ENCODE results near the gene BRF1.

Gene BRF1

GRCh38 chr14:105269405-105269804 is 31.4 kb downstream of the BRF1 start:
- no peak overlapping the region for H3K9ac ChIP-seq (ENCODE audit: low read depth, low read length)
- no peaks in the 10 kb centered on the region for H3K9me3 ChIP-seq (ENCODE audit: insufficient read depth, low read depth, low read length)
- no peaks in the 10 kb centered on the region for H3K4me1 ChIP-seq (ENCODE audit: insufficient read depth, low read length)
- H3K36me3 ChIP-seq (ENCODE audit: insufficient read depth, low read depth, low read length), result no peaks in the 10 kb centered on the region
- H3K27me3 ChIP-seq (ENCODE audit: insufficient read depth, low read length), result no peaks in the 10 kb centered on the region
- no peak overlapping the region for H3K4me3 ChIP-seq (ENCODE audit: low read length)
- no peak overlapping the region for H3K27ac ChIP-seq (ENCODE audit: low read length)

- H3K9ac ChIP-seq (ENCODE audit: low read depth, low read length), result no peak overlapping the region
- no peaks in the 10 kb centered on the region for H3K27me3 ChIP-seq (ENCODE audit: insufficient read depth, low read length)
- no peaks in the 10 kb centered on the region for H3K9me3 ChIP-seq (ENCODE audit: insufficient read depth, low read depth, low read length)
- no peak overlapping the region for H3K27ac ChIP-seq (ENCODE audit: low read length)
- no peaks in the 10 kb centered on the region for H3K36me3 ChIP-seq (ENCODE audit: insufficient read depth, low read depth, low read length)
- H3K4me3 ChIP-seq (ENCODE audit: low read length), result no peak overlapping the region
- no peaks in the 10 kb centered on the region for H3K4me1 ChIP-seq (ENCODE audit: insufficient read depth, low read length)
These were observed 32.0 kb downstream of the BRF1 start for GRCh38 chr14:105268736-105269354.

- Histone ChIP-seq H3K9ac (ENCODE audit: low read depth, low read length) (no peak overlapping the region), H3K9me3 (ENCODE audit: insufficient read depth, low read depth, low read length) (no peaks in the 10 kb centered on the region), H3K36me3 (ENCODE audit: insufficient read depth, low read depth, low read length) (no peaks in the 10 kb centered on the region), H3K27me3 (ENCODE audit: insufficient read depth, low read length) (no peaks in the 10 kb centered on the region), H3K27ac (ENCODE audit: low read length) (no peak overlapping the region), H3K4me3 (ENCODE audit: low read length) (no peak overlapping the region), H3K4me1 (ENCODE audit: insufficient read depth, low read length) (no peaks in the 10 kb centered on the region)
These were observed 32.8 kb downstream of the BRF1 start for GRCh38 chr14:105267820-105268548.

GRCh38 chr14:105261781-105262180 is 39.0 kb downstream of the BRF1 start:
- H3K4me3 ChIP-seq (ENCODE audit: low read length), result no peak overlapping the region
- no peaks in the 10 kb centered on the region for H3K9me3 ChIP-seq (ENCODE audit: insufficient read depth, low read depth, low read length)
- H3K36me3 ChIP-seq (ENCODE audit: insufficient read depth, low read depth, low read length), result no peaks in the 10 kb centered on the region
- no peak overlapping the region for H3K9ac ChIP-seq (ENCODE audit: low read depth, low read length)
- no peaks in the 10 kb centered on the region for H3K27me3 ChIP-seq (ENCODE audit: insufficient read depth, low read length)
- no peak overlapping the region for H3K27ac ChIP-seq (ENCODE audit: low read length)
- H3K4me1 ChIP-seq (ENCODE audit: insufficient read depth, low read length), result no peaks in the 10 kb centered on the region

- Histone ChIP-seq H3K36me3 (ENCODE audit: insufficient read depth, low read depth, low read length) (no peaks in the 10 kb centered on the region), H3K9me3 (ENCODE audit: insufficient read depth, low read depth, low read length) (no peaks in the 10 kb centered on the region), H3K9ac (ENCODE audit: low read depth, low read length) (no peak overlapping the region), H3K4me3 (ENCODE audit: low read length) (no peak overlapping the region), H3K27me3 (ENCODE audit: insufficient read depth, low read length) (no peaks in the 10 kb centered on the region), H3K4me1 (ENCODE audit: insufficient read depth, low read length) (no peaks in the 10 kb centered on the region), H3K27ac (ENCODE audit: low read length) (no peak overlapping the region)
These were observed 39.8 kb downstream of the BRF1 start for GRCh38 chr14:105260959-105261358.

GRCh38 chr14:105258846-105259245 is 42.0 kb downstream of the BRF1 start:
- Histone ChIP-seq H3K27me3 (ENCODE audit: insufficient read depth, low read length) (no peaks in the 10 kb centered on the region), H3K27ac (ENCODE audit: low read length) (no peak overlapping the region), H3K4me3 (ENCODE audit: low read length) (no peak overlapping the region), H3K4me1 (ENCODE audit: insufficient read depth, low read length) (no peaks in the 10 kb centered on the region), H3K9ac (ENCODE audit: low read depth, low read length) (no peak overlapping the region), H3K9me3 (ENCODE audit: insufficient read depth, low read depth, low read length) (no peaks in the 10 kb centered on the region), H3K36me3 (ENCODE audit: insufficient read depth, low read depth, low read length) (no peaks in the 10 kb centered on the region)

GRCh38 chr14:105257464-105257863 is 43.3 kb downstream of the BRF1 start:
- Histone ChIP-seq H3K36me3 (ENCODE audit: insufficient read depth, low read depth, low read length) (no peaks in the 10 kb centered on the region), H3K4me3 (ENCODE audit: low read length) (no peak overlapping the region), H3K27me3 (ENCODE audit: insufficient read depth, low read length) (no peaks in the 10 kb centered on the region), H3K9me3 (ENCODE audit: insufficient read depth, low read depth, low read length) (no peaks in the 10 kb centered on the region), H3K4me1 (ENCODE audit: insufficient read depth, low read length) (no peaks in the 10 kb centered on the region), H3K9ac (ENCODE audit: low read depth, low read length) (no peak overlapping the region), H3K27ac (ENCODE audit: low read length) (no peak overlapping the region)

GRCh38 chr14:105256292-105256960 is 44.4 kb downstream of the BRF1 start:
- Histone ChIP-seq H3K27me3 (ENCODE audit: insufficient read depth, low read length) (no peaks in the 10 kb centered on the region), H3K36me3 (ENCODE audit: insufficient read depth, low read depth, low read length) (peaks cover 7% of the 10 kb centered on the region; the same call in 1 of the 2 replicates), H3K4me3 (ENCODE audit: low read length) (no peak overlapping the region), H3K9ac (ENCODE audit: low read depth, low read length) (no peak overlapping the region), H3K27ac (ENCODE audit: low read length) (no peak overlapping the region), H3K9me3 (ENCODE audit: insufficient read depth, low read depth, low read length) (no peaks in the 10 kb centered on the region), H3K4me1 (ENCODE audit: insufficient read depth, low read length) (no peaks in the 10 kb centered on the region)

GRCh38 chr14:105255021-105255507 is 45.7 kb downstream of the BRF1 start:
- H3K27ac ChIP-seq (ENCODE audit: low read length), result no peak overlapping the region
- H3K4me3 ChIP-seq (ENCODE audit: low read length), result no peak overlapping the region
- H3K36me3 ChIP-seq (ENCODE audit: insufficient read depth, low read depth, low read length), result peaks cover 15% of the 10 kb centered on the region
- no peaks in the 10 kb centered on the region for H3K27me3 ChIP-seq (ENCODE audit: insufficient read depth, low read length)
- no peaks in the 10 kb centered on the region for H3K9me3 ChIP-seq (ENCODE audit: insufficient read depth, low read depth, low read length)
- no peak overlapping the region for H3K9ac ChIP-seq (ENCODE audit: low read depth, low read length)
- no peaks in the 10 kb centered on the region for H3K4me1 ChIP-seq (ENCODE audit: insufficient read depth, low read length)

- Histone ChIP-seq H3K9ac (ENCODE audit: low read depth, low read length) (no peak overlapping the region), H3K27me3 (ENCODE audit: insufficient read depth, low read length) (peaks cover 8% of the 10 kb centered on the region; the same call in 1 of the 2 replicates), H3K36me3 (ENCODE audit: insufficient read depth, low read depth, low read length) (peaks cover 16% of the 10 kb centered on the region), H3K4me3 (ENCODE audit: low read length) (no peak overlapping the region), H3K27ac (ENCODE audit: low read length) (no peak overlapping the region), H3K4me1 (ENCODE audit: insufficient read depth, low read length) (no peaks in the 10 kb centered on the region), H3K9me3 (ENCODE audit: insufficient read depth, low read depth, low read length) (no peaks in the 10 kb centered on the region)
These were observed 47.5 kb downstream of the BRF1 start for GRCh38 chr14:105253329-105253682.

GRCh38 chr14:105252552-105253328 is 48.1 kb downstream of the BRF1 start:
- no peak overlapping the region for H3K27ac ChIP-seq (ENCODE audit: low read length)
- H3K27me3 ChIP-seq (ENCODE audit: insufficient read depth, low read length), result peaks cover 8% of the 10 kb centered on the region; the same call in 1 of the 2 replicates
- H3K4me1 ChIP-seq (ENCODE audit: insufficient read depth, low read length), result no peaks in the 10 kb centered on the region
- H3K4me3 ChIP-seq (ENCODE audit: low read length), result no peak overlapping the region
- H3K36me3 ChIP-seq (ENCODE audit: insufficient read depth, low read depth, low read length), result peaks cover 16% of the 10 kb centered on the region
- no peaks in the 10 kb centered on the region for H3K9me3 ChIP-seq (ENCODE audit: insufficient read depth, low read depth, low read length)
- no peak overlapping the region for H3K9ac ChIP-seq (ENCODE audit: low read depth, low read length)

Data from iPS-20b (cell line).